ENCODE data around the gene CES1.

GRCh38 chr16:55873122-55873521 is 40.2 kb upstream of the CES1 start:
- TF ChIP-seq GATA3 (IDR thresholded peaks at IDR 0.05; ENCODE audit: low read depth, low read length) (no peak), GATA2 (IDR thresholded peaks at IDR 0.05; ENCODE audit: low read depth, low read length) (no peak)

All from SH-SY5Y (cell line).